ENCODE data around the gene MMP24OS.

The MMP24OS gene

DNA sequence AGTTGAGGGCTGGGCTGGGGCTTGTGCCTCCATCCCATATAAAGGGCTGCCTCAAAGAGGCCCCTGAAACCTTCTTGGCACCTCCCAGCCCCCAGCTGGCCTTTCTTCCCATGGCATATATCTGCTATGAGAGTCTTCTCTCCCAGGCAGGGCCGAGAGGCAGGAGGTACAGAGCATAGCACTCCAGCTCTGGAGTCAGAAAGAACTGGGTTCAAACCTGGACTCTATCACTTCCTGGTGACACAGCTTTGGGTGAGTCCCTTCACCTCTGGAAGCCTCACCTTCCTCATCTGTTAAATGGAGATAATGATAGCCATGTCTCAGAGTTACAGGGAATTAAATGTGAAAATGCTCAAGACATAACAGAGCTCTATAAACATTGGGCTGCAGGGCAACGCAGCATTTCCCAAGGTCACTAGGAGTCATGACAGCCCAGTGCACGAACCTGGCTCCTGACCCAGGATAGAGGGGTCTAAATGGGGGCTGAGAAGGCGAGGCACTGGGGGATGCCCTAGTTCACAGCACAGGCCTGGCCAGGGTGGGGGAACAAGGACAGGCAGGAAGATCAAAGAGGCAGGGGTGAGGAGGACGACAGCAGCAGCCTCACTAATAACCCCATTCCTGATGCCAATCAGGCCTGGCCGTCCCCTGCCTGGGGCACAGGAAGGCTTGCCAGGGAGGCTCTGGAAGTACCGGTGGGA, 12.4 kb upstream of the MMP24OS start:
- FAIRE-seq: no peak

DNA sequence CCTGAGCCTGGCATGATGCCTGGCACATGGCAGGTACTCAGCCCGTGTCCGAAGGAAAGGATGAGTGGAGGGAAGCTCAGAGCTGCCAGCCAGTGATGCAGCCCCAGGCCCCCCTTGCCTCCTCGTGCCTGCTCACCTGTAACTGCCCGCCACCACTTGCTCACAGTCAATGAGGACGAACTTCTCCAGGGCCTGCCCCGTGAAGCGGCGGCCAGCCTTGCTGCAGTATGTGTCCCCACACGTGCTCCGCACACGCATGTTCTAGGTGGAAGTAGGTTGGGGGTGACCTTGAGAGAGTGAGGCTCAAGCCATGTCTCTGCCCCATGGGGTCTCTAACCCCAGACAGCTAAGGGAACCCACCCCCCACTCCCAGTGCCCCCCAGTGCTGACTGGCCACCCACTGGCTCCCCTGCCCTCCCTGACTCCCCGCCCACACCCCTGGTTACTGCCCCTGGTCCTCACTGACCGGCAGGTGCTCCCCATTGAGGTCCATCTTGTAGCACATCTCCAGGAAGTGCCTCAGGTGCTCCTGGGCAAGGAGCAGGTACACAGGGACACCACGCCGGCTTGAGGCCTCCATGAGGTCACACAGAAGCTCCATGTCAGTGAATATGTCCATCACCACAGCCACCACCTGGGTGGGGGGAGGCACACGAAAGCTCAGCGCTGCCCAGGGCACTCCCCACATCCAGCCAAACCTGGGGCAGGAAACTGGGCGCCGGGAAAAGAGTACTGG, 10.6 kb upstream of the MMP24OS start:
- no peak for FAIRE-seq

DNA sequence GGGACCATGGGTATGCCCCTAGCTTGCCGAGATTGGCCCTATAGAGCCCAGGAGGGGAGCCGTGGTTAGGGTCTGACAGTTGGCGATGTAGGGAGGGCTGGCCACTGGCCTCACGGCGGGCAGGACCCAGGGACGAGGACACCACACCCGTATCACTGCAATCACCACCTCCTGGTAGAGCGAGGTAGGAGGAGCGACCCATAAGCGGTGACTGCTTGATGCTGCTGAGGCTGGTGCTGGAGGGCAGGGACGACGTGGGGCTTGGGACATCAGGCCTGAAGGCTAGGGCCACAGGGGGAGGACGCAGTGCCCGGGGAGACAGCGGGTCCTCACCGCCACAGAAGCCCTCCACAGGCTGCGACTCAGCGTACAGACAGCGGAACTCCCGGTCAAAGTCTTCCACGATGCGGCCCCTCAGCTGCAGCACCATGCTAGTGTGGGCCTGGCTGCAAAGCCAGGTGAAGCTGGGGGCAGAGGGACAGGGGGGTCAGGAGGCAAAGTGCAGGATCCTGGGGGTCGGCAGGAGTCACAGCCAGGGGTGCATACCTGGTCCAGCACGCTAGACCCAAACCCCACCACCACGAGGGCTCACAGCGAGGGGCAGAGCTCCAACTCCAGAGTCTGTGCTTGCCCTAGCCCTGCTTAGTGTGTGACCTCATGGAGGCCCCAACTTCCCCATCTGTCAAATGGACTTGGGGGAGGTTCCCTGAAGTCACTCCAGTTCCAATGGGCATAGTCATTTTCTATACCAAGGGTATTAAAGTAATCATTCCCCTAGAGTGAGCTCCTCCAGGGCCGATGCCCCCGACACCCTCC, 9.8 kb upstream of the MMP24OS start:
- no peak for FAIRE-seq

DNA sequence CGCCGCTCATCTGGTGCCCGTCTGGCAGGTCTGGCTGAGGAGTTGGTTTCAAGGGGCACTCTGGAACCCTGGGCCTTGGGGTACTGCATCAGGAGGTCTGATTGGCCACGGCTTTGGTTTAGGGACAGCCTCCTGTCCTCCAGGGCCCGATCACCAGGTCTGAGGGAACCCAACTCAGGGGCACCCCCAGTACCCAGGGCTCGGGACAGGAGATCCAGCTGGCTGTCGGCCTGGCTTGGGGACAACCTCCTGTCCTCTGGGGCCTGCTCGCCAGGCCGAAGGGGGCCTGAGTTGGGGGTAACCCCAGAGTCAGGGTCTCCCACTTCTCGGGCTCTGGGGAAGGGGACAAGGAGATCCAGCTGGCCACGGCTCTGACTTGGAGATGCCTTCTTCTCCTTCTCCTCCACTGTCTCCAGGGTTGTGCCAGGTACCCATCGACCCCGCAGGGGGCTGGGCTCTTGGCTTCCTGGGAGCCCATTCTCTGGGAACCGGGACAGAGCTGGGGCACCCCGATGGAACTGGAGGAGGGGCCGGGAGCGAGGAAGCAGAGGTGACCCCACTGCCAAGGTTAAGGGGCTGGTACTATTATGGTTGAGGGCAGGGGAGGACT, 9.1 kb upstream of the MMP24OS start:
- no peak for FAIRE-seq

GRCh38 chr20:35286077-35286898, 8.4 kb upstream of the MMP24OS start:
- no peak for FAIRE-seq

GRCh38 chr20:35285806-35286076, 7.8 kb upstream of the MMP24OS start:
- FAIRE-seq: no peak

- no peak for FAIRE-seq
Observed at GRCh38 chr20:35284992-35285805, 7.3 kb upstream of the MMP24OS start.

GRCh38 chr20:35284267-35284991, 6.5 kb upstream of the MMP24OS start, which contains the start of gene EIF6:
Gene EIF6 (minus strand): TSS chr20:35284772. CDS start chr20:35284487, 285 bp downstream.
- peak; percentile 91 for FAIRE-seq

DNA sequence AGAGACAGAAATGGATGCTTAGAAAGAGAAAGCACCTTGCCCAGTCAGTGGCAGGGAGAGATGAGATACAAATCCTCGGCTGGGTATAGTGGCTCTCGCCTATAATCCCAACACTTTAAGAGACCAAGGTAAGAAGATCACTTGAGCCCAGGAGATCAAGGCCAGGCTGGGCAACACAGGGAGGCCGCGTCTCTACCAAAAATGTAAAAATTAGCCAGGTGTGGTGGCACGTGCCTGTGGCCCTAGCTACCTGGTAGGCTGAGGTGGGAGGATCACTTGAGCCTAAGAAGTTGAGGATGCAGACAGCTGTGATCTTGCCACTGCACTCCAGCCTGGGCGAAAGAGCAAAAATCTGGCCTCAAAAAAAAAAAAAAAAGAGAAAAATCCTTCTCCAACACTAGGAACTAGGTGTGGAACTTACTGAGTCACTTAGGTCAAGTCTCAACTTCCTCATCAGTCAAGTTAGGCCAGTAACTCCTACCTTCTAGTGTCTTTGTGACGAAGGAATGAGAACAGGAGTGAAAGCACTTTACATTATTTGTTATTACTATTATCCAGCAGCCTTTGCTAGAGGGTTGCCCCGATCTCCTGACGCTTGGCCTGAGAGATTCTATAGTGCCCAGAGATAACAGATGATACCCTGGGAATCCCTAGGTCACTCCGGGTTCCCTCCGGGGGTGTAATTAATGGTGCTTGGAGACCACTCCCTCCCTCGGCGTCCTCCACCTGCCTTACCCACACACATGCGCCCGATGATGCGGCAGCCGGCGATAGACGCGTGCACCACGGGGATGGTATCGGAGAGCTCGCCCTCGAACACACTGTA, 5.7 kb upstream of the MMP24OS start:
- FAIRE-seq: no peak

DNA sequence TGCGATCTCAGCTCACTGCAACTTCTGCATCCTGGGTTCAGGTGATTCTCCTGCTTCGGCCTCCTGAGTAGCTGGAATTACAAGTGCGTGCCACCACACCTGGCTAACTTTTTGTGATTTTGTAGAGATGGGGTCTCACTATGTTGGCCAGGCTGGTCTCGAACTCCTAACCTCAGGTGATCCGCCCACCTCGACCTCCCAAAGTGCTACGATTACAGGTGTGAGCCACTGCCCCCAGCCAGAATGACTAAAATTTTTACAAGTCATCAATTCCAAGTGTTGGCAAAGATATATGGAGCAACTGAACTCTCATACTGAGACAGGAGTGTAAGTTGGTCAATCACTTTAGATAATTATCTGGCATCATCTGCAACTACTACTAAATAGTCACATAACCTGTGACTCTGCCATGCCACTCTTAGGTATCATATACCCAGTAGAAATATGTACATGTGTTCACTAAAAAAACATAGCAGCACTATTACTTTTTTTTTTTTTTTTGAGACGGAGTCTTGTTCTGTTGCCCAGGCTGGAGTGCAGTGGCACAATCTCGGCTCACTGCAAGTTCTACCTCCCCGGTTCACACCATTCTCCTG, 3.7 kb upstream of the MMP24OS start:
- FAIRE-seq: no peak

GRCh38 chr20:35280523-35280922, 2.6 kb upstream of the MMP24OS start:
- no peak for FAIRE-seq

DNA sequence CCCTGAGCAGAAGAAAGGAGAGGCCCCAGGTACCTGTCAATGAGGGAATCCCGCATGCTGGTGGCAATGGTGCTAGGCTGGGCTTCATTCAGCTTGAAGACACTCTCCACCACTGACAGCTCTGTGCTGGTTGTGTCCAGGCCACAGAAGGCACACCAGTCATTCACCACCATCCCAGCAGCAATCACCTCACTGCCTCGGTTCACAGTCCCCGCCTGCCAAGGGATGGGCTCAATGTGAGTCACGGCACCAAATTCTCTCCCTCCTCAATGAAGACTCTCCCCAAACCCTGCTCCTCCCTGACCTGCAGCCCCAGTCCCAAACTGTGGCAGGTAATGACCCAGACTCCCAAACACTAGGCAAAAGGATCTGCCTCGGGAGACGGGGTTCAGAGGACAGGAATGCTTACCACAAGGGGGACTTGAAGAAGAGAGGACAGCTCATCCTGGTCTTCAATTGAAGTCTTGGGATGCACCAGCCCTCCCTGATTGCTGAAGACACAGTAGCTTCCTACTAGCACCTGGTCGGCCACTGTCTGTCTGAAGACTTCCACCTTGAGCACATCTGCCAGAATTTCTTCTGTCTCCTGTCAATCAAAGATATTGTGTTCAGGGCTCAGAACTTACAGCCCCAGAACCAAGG, 1.7 kb upstream of the MMP24OS start:
- FAIRE-seq: no peak

GRCh38 chr20:35279040-35279439, 1.1 kb upstream of the MMP24OS start:
- FAIRE-seq: no peak

DNA sequence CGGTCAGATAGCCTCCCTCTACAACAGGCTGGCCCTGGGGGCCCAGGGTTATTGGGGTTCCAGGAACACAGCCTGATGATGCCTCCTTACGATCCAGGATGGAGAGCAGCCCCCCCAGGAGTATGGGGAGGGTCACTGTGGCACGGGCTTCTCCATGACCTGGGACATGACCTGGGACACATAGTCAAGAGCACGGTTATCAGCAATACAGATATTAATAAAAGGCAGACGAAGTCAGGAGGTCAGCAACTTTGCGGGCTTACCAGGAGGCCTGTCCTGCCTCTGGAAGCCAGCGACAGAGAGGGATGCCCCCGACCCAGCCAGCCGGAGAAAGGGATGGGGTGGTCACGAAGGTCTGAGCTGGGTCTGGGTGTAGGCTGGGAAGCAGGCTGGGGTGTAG, 795 bp downstream of the MMP24OS start:
- no peak for FAIRE-seq

GRCh38 chr20:35276408-35276807, 1.5 kb downstream of the MMP24OS start:
- no peak for FAIRE-seq

- FAIRE-seq: no peak
Observed at GRCh38 chr20:35275741-35276251, 2.1 kb downstream of the MMP24OS start.

DNA sequence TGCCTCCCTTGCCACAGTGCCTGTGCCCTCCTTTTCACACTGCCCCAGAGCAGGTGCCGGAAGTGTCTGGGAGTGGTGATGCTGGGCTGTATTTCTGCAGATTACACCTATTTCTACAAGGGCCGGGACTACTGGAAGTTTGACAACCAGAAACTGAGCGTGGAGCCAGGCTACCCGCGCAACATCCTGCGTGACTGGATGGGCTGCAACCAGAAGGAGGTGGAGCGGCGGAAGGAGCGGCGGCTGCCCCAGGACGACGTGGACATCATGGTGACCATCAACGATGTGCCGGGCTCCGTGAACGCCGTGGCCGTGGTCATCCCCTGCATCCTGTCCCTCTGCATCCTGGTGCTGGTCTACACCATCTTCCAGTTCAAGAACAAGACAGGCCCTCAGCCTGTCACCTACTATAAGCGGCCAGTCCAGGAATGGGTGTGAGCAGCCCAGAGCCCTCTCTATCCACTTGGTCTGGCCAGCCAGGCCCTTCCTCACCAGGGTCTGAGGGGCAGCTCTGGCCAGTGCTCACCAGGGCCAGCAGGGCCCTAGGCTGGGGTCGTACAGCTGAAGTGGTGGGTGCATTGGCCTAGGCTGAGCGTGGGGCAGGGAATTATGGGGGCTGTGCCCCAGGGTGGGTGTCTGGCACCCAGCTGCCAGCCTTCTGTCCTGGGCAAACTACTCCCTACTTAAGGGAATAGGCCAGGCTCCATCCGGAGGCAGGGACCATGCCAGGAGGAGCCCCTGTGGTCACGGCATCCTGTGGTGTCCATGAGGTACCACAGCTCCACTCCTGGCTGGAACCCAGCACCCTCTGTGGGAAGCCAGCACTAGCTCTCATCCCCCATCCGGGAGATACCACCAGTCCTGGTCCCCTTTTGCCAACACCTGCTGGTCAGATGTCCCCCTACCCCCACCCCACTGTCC, 3.5 kb downstream of the MMP24OS start:
- no peak for FAIRE-seq

All from G401.6 (cell line).